H1 (cell line): ENCODE measurements around the gene AAMP. TPM values are rescaled to one million over a fixed set of nuclear protein-coding genes. Genes with fewer than 3 reads are reported as not detected.

Experiments
- CTCF ChIA-PET: fragments of 300-600 bp; sonication (Branson Sonifier 250); formaldehyde crosslinking; loops from one replicate; lab custom pipeline; 2021; ENCODE audit not compliant: partially characterized antibody; lab: Charles Lee
- POLR2A ChIA-PET: fragments of 300-600 bp; sonication (Branson Sonifier 250); formaldehyde crosslinking; loops from one replicate; lab custom pipeline; 2021; ENCODE audit warnings: inconsistent platforms; ENCODE audit not compliant: partially characterized antibody; lab: Charles Lee
- DNase-seq, 2 experiments: peaks; one replicate each; pipeline versions ENCODE4 v3.0.0 to v3.0.0-alpha.2; 2010 to 2022; ENCODE audit warnings: low spot score in 2 of 2, low read depth in 1 of 2, mixed read lengths in 1 of 2
- FAIRE-seq: peaks from 2 replicates; lab custom pipeline; 2011; peaks lifted over from hg19 to GRCh38; lab: Jason Lieb, UNC
- H2AFZ ChIP-seq: 2 replicates; pipeline ENCODE4 v1.8.1; 2012; ENCODE audit warnings: low read length, inconsistent platforms
- H2AK5ac ChIP-seq: 2 replicates; pipeline ENCODE4 v1.6.1; 2013; ENCODE audit warnings: low read depth, low read length
- H2BK120ac ChIP-seq: replicated peaks from 2 replicates; pipeline ENCODE3; 2013; ENCODE audit warnings: low read depth, low read length, inconsistent platforms
- H2BK12ac ChIP-seq: 2 replicates; pipeline ENCODE4 v1.6.1; 2013; ENCODE audit warnings: low read depth, low read length
- H2BK15ac ChIP-seq: 2 replicates; pipeline ENCODE4 v1.6.1; 2013; ENCODE audit warnings: low read length
- H2BK20ac ChIP-seq: 2 replicates; pipeline ENCODE4 v1.6.1; 2013; ENCODE audit warnings: low read length
- H2BK5ac ChIP-seq: 2 replicates; pipeline ENCODE4 v1.6.1; 2013; ENCODE audit warnings: low read depth, low read length
- H3K14ac ChIP-seq: 2 replicates; pipeline ENCODE4 v1.6.1; 2013; ENCODE audit warnings: inconsistent platforms; ENCODE audit not compliant: insufficient read length
- H3K18ac ChIP-seq: 2 replicates; pipeline ENCODE4 v1.6.1; 2013; ENCODE audit warnings: low read length; ENCODE audit errors: extremely low read depth
- H3K23ac ChIP-seq: 2 replicates; pipeline ENCODE4 v1.6.1; 2013; ENCODE audit warnings: inconsistent platforms; ENCODE audit not compliant: insufficient read length
- H3K23me2 ChIP-seq: 2 replicates; pipeline ENCODE4 v1.6.1; 2013; ENCODE audit warnings: low read depth, low read length
- H3K27ac ChIP-seq: 2 replicates; pipeline ENCODE4 v1.6.1; 2011; ENCODE audit warnings: low read depth, low read length, inconsistent platforms
- H3K27me3 ChIP-seq, 4 experiments: replicated peaks in 1 of 4; 1 replicate in 1 of 4; 2 replicates in 3 of 4; pipeline versions ENCODE4 v1.6.1 to v1.8.1; 2011 to 2013; ENCODE audit warnings: low read length in 3 of 4, mild to moderate bottlenecking in 3 of 4, inconsistent platforms in 2 of 4, mixed read lengths in 2 of 4, moderate library complexity in 1 of 4; ENCODE audit not compliant: control insufficient read depth in 3 of 4, insufficient read depth in 3 of 4; ENCODE audit errors: extremely low read depth in 1 of 4
- H3K36me3 ChIP-seq, 4 experiments: 2 replicates each; pipeline versions ENCODE4 v1.6.1 to v1.8.1; 2011 to 2013; ENCODE audit warnings: mild to moderate bottlenecking in 4 of 4, low read length in 3 of 4, moderate library complexity in 2 of 4, control low read depth in 1 of 4, inconsistent platforms in 1 of 4; ENCODE audit not compliant: insufficient read depth in 4 of 4, control insufficient read depth in 2 of 4
- H3K4ac ChIP-seq: replicated peaks from 2 replicates; pipeline ENCODE3; 2013; ENCODE audit warnings: low read length, low read depth, mixed read lengths, inconsistent platforms; ENCODE audit not compliant: insufficient read length
- H3K4me1 ChIP-seq, 4 experiments: replicated peaks in 1 of 4; 1 replicate in 1 of 4; 2 replicates in 3 of 4; pipeline versions ENCODE4 v1.6.1 to v1.8.1; 2011 to 2013; ENCODE audit warnings: low read length in 3 of 4, inconsistent platforms in 2 of 4, mixed read lengths in 1 of 4; ENCODE audit not compliant: insufficient read depth in 4 of 4, control insufficient read depth in 3 of 4
- H3K4me2 ChIP-seq, 2 experiments: 2 replicates each; pipeline versions ENCODE4 v1.6.1 to v1.8.1; 2011 to 2013; ENCODE audit warnings: low read depth in 2 of 2, low read length in 2 of 2, control low read depth in 1 of 2, inconsistent platforms in 1 of 2, mild to moderate bottlenecking in 1 of 2; ENCODE audit not compliant: insufficient read depth in 1 of 2
- H3K4me3 ChIP-seq, 4 experiments: fragments of 200-600, 300-600 bp in 1 of 4; sonication (generic), shearing (Covaris generic), sonication (Bioruptor Twin) in 1 of 4; 2 replicates each; pipeline versions ENCODE4 v1.5.1 to v1.8.1; 2011 to 2016; ENCODE audit warnings: low read length in 4 of 4, low read depth in 3 of 4, control low read depth in 2 of 4, inconsistent platforms in 2 of 4, mild to moderate bottlenecking in 2 of 4, mixed read lengths in 1 of 4, moderate library complexity in 1 of 4; ENCODE audit not compliant: insufficient read depth in 2 of 4; ENCODE audit errors: extremely low read depth in 1 of 4
- H3K56ac ChIP-seq: replicated peaks from 2 replicates; pipeline ENCODE3; 2013; ENCODE audit warnings: low read depth, mild to moderate bottlenecking, mixed read lengths, low read length, inconsistent platforms; ENCODE audit not compliant: insufficient read length
- H3K79me1 ChIP-seq: 2 replicates; pipeline ENCODE4 v1.6.1; 2013; ENCODE audit warnings: low read depth, low read length, control low read depth
- H3K79me2 ChIP-seq, 2 experiments: 2 replicates each; pipeline versions ENCODE4 v1.6.1 to v1.8.1; 2012 to 2013; ENCODE audit warnings: low read length in 2 of 2, mild to moderate bottlenecking in 2 of 2, inconsistent platforms in 1 of 2; ENCODE audit not compliant: insufficient read depth in 2 of 2, control insufficient read depth in 1 of 2
- H3K9ac ChIP-seq, 4 experiments: replicated peaks in 1 of 4; 1 replicate in 1 of 4; 2 replicates in 3 of 4; pipeline versions ENCODE4 v1.6.1 to v1.8.1; 2011 to 2013; ENCODE audit warnings: low read depth in 3 of 4, low read length in 3 of 4, control low read depth in 2 of 4, mild to moderate bottlenecking in 2 of 4, moderate library complexity in 2 of 4, inconsistent platforms in 1 of 4; ENCODE audit errors: extremely low read depth in 1 of 4
- H3K9me3 ChIP-seq, 2 experiments: 2 replicates each; pipeline versions ENCODE4 v1.6.1 to v1.8.1; 2012 to 2013; ENCODE audit warnings: mild to moderate bottlenecking in 2 of 2, moderate library complexity in 2 of 2, control low read depth in 1 of 2, inconsistent platforms in 1 of 2, low read depth in 1 of 2, low read length in 1 of 2, mixed read lengths in 1 of 2; ENCODE audit not compliant: insufficient read depth in 2 of 2
- H4K20me1 ChIP-seq, 2 experiments: replicated peaks in 1 of 2; 2 replicates each; pipeline versions ENCODE3 to v1.8.1; 2011 to 2013; ENCODE audit warnings: inconsistent platforms in 2 of 2, low read length in 2 of 2, mild to moderate bottlenecking in 1 of 2; ENCODE audit not compliant: insufficient read depth in 2 of 2, control insufficient read depth in 1 of 2
- H4K5ac ChIP-seq: 2 replicates; pipeline ENCODE4 v1.6.1; 2013; ENCODE audit warnings: low read length, low read depth, mixed read lengths, inconsistent platforms; ENCODE audit not compliant: insufficient read length
- H4K8ac ChIP-seq: 2 replicates; pipeline ENCODE4 v1.8.0; 2013; ENCODE audit warnings: mild to moderate bottlenecking, moderate library complexity, low read length, inconsistent platforms; ENCODE audit not compliant: insufficient read depth; ENCODE audit errors: extremely low read depth
- H4K91ac ChIP-seq: replicated peaks from 2 replicates; pipeline ENCODE3; 2013; ENCODE audit warnings: low read length, mixed read lengths, inconsistent platforms; ENCODE audit not compliant: insufficient read length
- KDM4A ChIP-seq: IDR thresholded peaks from one replicate; pipeline ENCODE4 v1.7.1; 2012; ENCODE audit warnings: low read depth, mild to moderate bottlenecking, moderate library complexity, low read length, inconsistent platforms; ENCODE audit not compliant: severe bottlenecking
- SP4 ChIP-seq: IDR thresholded peaks from 2 replicates; pipeline ENCODE4 v1.6.1; 2012; ENCODE audit warnings: low read length, inconsistent platforms
- WGBS, 2 experiments: shearing (Covaris generic) in 1 of 2; methylation state at CpG; one replicate each; pipeline versions ENCODE4 v1.1.6 to v1.1.7; 2013 to 2015; ENCODE audit warnings: low lambda C conversion rate in 2 of 2, mixed read lengths in 2 of 2, inconsistent platforms in 1 of 2, low coverage in 1 of 2, missing lambda C conversion rate in 1 of 2; ENCODE audit not compliant: insufficient replicate concordance in 2 of 2, insufficient coverage in 1 of 2, insufficient read length in 1 of 2; ENCODE audit errors: extremely low coverage in 1 of 2, missing lambda C conversion rate in 1 of 2; 5-methylcytosine and 5-hydroxymethylcytosine counted together
- polyA plus RNA-seq, 7 experiments: library from polyadenylated mRNA; depleted of rRNA in 3 of 7; stranded (reverse) in 5 of 7; unstranded in 2 of 7; fragments of >200 nt in 5 of 7; fragments of 200-250 nt in 2 of 7; gene quantifications; 1 replicate in 5 of 7; 2 replicates in 1 of 7; 4 replicates in 1 of 7; pipeline versions ENCODE4 v1.2.1 to v1.2.3, GENCODE V29; 2011 to 2013; ENCODE audit warnings: missing spikeins in 2 of 7, mixed read lengths in 2 of 7
- total RNA-seq: library from RNA; stranded (reverse); fragmentation: NEBNext Ultra II Directional; extraction: Animal tissue kit (Norgen Biotek cat#: 25700); gene quantifications from 2 replicates; pipeline ENCODE4 v1.2.1, GENCODE V29; 2021

AAMP gene
- total and polyA plus RNA-seq, 2 of the 8 experiments (the other 6 are each of a cell fraction or from before 2014, with no cell fraction given) = 119 to 125 TPM

- Histone ChIP-seq H3K23ac (no peak overlapping the region), H2BK15ac (no peak overlapping the region), H3K18ac (no peak overlapping the region; the same call in 1 of the 2 replicates), H4K20me1 (peaks cover 0 to 10% of the 10 kb centered on the region in 2 experiments), H4K8ac (no peak overlapping the region), H3K4me3 (peak overlapping the region; percentile 89 to 95 (median 92)), H3K4me2 (peak overlapping the region; percentile 84 to 95), H3K4me1 (peaks cover 0 to 7% (median 4%) of the 10 kb centered on the region in 4 experiments; a peak in 4 of 7 replicates), H3K14ac (no peak overlapping the region), H2AFZ (0 out of 2 replicates have a peak overlapping the region, but pooled peaks have one; percentile 48), H3K9ac (peak overlapping the region in 3 of 4 experiments; percentile 67 to 86 (median 67); a peak in 6 of 7 replicates), H3K23me2 (peaks cover 10% of the 10 kb centered on the region), H3K4ac (no peak overlapping the region), H4K91ac (no peak overlapping the region), H3K79me2 (peaks cover 0 to 10% of the 10 kb centered on the region in 2 experiments; a peak in 2 of 4 replicates), H2BK12ac (no peak overlapping the region), H3K27me3 (no peaks in the 10 kb centered on the region), H2BK20ac (no peak overlapping the region), H2BK5ac (no peak overlapping the region), H3K56ac (peak overlapping the region; percentile 19), H3K9me3 (no peaks in the 10 kb centered on the region), H4K5ac (no peak overlapping the region), H3K27ac (peak overlapping the region; percentile 12; the same call in 1 of the 2 replicates), H2BK120ac (no peak overlapping the region), H3K79me1 (peaks cover 8% of the 10 kb centered on the region; the same call in 1 of the 2 replicates), H2AK5ac (no peak overlapping the region), H3K36me3 (peaks cover 10 to 41% (median 18%) of the 10 kb centered on the region in 4 experiments; a peak in 6 of 8 replicates)
- WGBS, 2 experiments = 13% methylated on average over 23 of the region's 23 CpGs; no CpG with 5 or more reads in 1 of the 2 experiments
- DNase-seq (no peak), FAIRE-seq (no peak)
- TF ChIP-seq KDM4A = peak; percentile 12
- TF ChIP-seq SP4 = no peak
- ChIA-PET CTCF (interaction anchor here (0.8 to 8.2 kb wide), 19 partner anchors 10 to 416 kb away, joined by 3 to 131 read pairs (median 5); partner anchors contain the start of genes CATIP, GPBAR1 and TMBIM1), POLR2A (interaction anchor here (0.9 to 2.8 kb wide), 14 partner anchors 10 to 133 kb away, joined by 3 to 29 read pairs (median 5); partner anchors contain the start of gene GPBAR1)
Measured at GRCh38 chr2:218270721-218271486, 967 bp upstream of the AAMP start.
